ENCODE measurements around the gene GLYATL1B.
"Not testable (repeated sequence)": the region's sequence is repeated elsewhere in the genome, so short reads cannot be mapped to it uniquely, and the experiment has no call there.

Gene GLYATL1B

DNA sequence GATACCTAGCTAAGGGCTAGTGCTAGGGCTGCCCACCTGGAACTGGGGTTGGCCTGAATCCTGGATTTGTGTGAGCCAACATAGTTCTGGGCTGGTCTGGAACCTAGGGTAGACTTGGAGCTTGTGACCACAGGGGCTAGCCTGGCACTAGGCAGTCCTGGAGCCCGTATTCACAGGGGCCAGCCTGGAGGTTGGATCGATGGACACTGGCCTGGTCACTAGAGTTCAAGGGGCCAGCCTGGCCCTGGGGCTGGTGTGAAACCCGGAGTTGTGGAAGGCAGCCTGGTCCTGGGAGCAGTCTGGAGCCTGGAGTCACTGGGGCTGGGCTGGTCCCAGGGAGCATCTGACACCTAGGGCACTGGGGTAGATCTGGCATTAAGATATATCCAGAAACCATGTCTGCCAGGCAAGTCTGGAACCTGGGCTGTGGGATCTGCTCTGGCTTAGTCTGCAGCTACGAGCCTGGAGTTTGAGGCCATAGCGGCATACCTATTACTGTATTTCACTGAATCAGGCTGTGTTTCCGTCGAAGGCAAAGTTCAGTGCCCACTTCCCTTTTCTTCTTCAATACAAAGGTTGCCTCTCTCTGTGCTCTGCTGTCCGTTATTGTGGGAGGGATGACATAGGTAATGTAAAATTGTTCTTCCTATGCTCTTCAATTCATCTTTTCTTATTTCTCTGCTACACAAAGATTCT, 9.1 kb upstream of the GLYATL1B start:
- no peaks in the 10 kb centered on the region for H3K4me1 ChIP-seq (ENCODE audit: insufficient read depth, low read length)
- no peak overlapping the region for H2AFZ ChIP-seq (ENCODE audit: low read depth, low read length)
- peaks cover 2% of the 10 kb centered on the region for H3K27me3 ChIP-seq (ENCODE audit: insufficient read depth, low read length)
- no peak overlapping the region for H3K4me3 ChIP-seq (ENCODE audit: low read length)
- no peaks in the 10 kb centered on the region for H3K36me3 ChIP-seq (ENCODE audit: insufficient read depth, low read length)
- H3K9me3 ChIP-seq (ENCODE audit: low read length): no peaks in the 10 kb centered on the region

DNA sequence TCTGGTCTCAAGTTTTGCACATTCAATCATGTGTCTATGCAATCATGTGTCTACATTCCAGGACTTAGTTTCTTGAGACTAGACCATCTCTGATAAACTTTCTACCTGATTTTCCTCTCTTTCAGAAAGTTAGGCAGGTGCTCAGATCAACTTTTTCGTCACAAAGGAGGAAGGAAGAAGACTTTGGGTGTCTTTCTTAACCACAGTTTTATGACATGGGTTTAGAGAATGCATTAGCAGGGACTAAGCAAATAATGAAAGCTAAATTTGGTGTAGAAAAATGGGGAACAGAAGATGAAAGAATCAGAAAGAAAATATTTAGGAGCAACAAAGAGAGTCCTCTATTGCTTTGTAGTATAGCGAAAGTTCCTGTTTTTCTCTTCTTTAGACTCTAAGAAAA, 7.7 kb upstream of the GLYATL1B start:
- H3K9me3 ChIP-seq (ENCODE audit: low read length): no peaks in the 10 kb centered on the region
- no peaks in the 10 kb centered on the region for H3K4me1 ChIP-seq (ENCODE audit: insufficient read depth, low read length)
- H3K4me3 ChIP-seq (ENCODE audit: low read length): no peak overlapping the region
- H3K36me3 ChIP-seq (ENCODE audit: insufficient read depth, low read length): no peaks in the 10 kb centered on the region
- H2AFZ ChIP-seq (ENCODE audit: low read depth, low read length): no peak overlapping the region
- H3K27me3 ChIP-seq (ENCODE audit: insufficient read depth, low read length): peaks cover 6% of the 10 kb centered on the region

DNA sequence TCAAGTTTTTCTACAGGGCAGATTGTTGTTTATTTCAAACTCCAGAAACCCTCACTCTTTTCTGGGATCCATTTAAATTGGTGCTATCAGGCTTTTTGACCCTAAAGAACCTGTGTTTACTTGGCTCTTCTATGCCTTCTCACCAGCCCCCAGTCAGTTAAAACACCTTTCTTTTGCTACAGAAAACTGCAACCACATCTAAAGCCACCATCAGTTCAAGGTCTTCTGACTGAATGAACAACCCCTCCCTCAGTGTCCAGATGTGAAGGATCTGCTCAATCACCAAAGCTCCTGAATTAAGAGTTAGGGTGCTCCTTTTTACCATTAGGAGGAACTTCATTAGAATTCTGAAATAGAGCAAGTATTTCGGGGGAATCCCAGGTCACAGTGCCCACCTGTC, 7.0 kb upstream of the GLYATL1B start:
- Histone ChIP-seq H3K27me3 (ENCODE audit: insufficient read depth, low read length) (peaks cover 6% of the 10 kb centered on the region), H2AFZ (ENCODE audit: low read depth, low read length) (no peak overlapping the region), H3K4me1 (ENCODE audit: insufficient read depth, low read length) (no peaks in the 10 kb centered on the region), H3K9me3 (ENCODE audit: low read length) (no peaks in the 10 kb centered on the region), H3K36me3 (ENCODE audit: insufficient read depth, low read length) (no peaks in the 10 kb centered on the region), H3K4me3 (ENCODE audit: low read length) (no peak overlapping the region)

DNA sequence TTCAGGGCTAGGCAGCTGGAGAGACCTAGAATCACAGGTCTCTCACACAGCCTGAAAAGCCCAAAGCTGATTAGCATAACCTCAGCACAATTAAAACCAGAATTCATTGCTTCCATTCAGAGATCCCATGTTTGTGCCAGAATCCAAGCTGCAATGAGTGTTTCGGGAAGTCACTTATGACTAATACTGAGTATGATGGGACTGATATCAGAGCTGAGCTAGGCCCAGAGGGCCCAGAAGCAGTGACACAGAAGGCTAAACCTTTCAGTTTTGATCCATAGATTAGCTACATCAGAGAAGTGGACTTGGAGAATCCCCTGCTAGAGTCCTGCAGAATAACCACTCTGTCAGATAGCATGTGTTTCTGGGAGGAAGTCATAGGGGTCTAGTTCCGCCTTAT, 5.7 kb upstream of the GLYATL1B start:
- not testable (repeated sequence) for H3K27me3 ChIP-seq (ENCODE audit: insufficient read depth, low read length); H3K9me3 ChIP-seq (ENCODE audit: low read length); H3K36me3 ChIP-seq (ENCODE audit: insufficient read depth, low read length); H2AFZ ChIP-seq (ENCODE audit: low read depth, low read length); H3K4me1 ChIP-seq (ENCODE audit: insufficient read depth, low read length); H3K4me3 ChIP-seq (ENCODE audit: low read length)

DNA sequence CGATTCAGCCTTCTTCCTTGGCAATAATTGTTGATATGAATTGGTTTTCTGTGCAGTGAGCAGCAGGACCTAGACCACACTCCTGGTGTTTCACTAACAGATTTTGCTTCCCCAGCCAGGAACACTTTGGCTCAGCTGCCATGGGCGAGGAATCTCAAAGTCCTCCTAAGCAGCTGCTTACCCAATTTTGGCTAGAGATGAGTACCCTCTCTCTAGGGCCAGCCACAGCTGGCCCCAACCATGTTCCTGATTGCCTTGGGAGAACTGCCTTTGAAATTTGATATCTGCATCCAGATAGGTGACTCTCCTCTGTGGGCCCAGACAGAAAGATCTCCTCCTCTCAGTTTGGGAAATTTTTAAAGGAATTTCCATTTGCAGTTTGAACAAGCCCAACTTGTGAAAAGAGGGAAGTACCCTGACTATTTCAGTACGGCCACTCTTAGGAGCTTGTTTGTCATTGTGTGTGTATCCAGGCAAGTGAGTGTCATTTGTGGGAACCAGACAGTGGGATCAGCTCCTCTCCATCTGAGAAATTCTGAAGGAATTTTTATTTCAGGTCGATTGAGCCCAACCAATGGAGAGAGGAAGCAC, 4.6 kb upstream of the GLYATL1B start:
- not testable (repeated sequence) for H3K27me3 ChIP-seq (ENCODE audit: insufficient read depth, low read length); H3K36me3 ChIP-seq (ENCODE audit: insufficient read depth, low read length); H3K9me3 ChIP-seq (ENCODE audit: low read length); H3K4me1 ChIP-seq (ENCODE audit: insufficient read depth, low read length); H3K4me3 ChIP-seq (ENCODE audit: low read length); H2AFZ ChIP-seq (ENCODE audit: low read depth, low read length)

DNA sequence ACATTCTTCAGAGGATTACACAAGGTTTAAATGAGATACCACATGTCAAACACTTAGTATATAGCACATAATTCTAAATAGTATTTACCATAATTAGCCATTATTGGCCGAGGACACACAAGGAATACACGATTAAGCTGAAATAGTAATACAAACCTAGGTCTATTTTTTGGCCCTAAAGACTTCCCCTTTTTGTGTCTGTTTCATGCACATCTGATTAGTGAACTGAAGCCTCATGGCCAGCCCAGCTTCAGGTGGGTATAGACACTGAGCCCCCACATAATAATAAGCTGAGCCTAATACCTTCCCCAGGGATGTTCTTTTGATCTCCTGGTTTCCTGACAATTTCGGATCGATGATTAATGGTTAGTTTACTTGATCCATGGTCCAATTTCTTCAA, 2.1 kb downstream of the GLYATL1B start:
- Histone ChIP-seq H2AFZ (ENCODE audit: low read depth, low read length) (no peak overlapping the region), H3K4me1 (ENCODE audit: insufficient read depth, low read length) (no peaks in the 10 kb centered on the region), H3K27me3 (ENCODE audit: insufficient read depth, low read length) (peaks cover 2% of the 10 kb centered on the region), H3K9me3 (ENCODE audit: low read length) (no peaks in the 10 kb centered on the region), H3K4me3 (ENCODE audit: low read length) (no peak overlapping the region), H3K36me3 (ENCODE audit: insufficient read depth, low read length) (no peaks in the 10 kb centered on the region)

DNA sequence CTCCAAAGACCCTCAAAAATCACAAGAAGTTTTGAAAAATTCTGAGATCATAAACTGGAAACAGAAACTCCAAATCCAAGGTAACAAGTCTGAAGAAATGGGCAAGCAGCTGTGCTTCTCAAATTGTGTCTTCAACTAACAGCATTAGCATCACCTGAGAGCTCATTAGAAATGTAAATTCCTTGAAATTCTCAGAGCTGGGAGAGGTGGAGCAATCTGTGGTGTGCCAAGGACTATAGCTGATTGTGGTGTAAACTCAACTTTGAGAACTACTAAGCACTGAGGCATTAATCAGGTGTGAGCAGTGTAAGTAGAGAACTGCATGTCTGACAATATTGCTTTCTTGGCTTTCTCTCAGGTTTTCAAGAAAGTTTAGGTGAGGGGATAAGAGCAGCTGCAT, 7.5 kb downstream of the GLYATL1B start:
- H3K4me3 ChIP-seq (ENCODE audit: low read length); H3K27me3 ChIP-seq (ENCODE audit: insufficient read depth, low read length); H3K9me3 ChIP-seq (ENCODE audit: low read length); H2AFZ ChIP-seq (ENCODE audit: low read depth, low read length); H3K36me3 ChIP-seq (ENCODE audit: insufficient read depth, low read length); H3K4me1 ChIP-seq (ENCODE audit: insufficient read depth, low read length): not testable (repeated sequence)

DNA sequence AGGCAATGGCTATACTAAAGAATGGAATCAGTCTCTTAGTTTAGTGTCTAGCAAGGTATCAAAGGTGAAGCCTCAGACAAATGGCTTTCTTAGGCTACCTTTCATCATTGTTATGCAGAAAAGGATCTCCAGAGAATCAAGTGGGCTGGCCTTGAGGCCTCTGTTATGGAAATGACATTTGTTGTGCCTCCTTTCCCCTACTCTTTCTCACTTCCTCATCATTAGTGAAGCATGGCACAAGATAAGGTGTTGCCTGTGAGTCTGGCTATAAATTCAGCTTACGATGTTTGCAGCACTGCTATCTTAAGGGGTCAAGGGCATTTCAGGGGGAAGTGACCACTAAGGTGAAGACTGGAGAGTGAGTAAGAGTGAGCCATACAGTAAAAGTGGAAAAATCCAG, 9.1 kb downstream of the GLYATL1B start:
- H3K36me3 ChIP-seq (ENCODE audit: insufficient read depth, low read length); H3K4me3 ChIP-seq (ENCODE audit: low read length); H2AFZ ChIP-seq (ENCODE audit: low read depth, low read length); H3K27me3 ChIP-seq (ENCODE audit: insufficient read depth, low read length); H3K9me3 ChIP-seq (ENCODE audit: low read length); H3K4me1 ChIP-seq (ENCODE audit: insufficient read depth, low read length): not testable (repeated sequence)

DNA sequence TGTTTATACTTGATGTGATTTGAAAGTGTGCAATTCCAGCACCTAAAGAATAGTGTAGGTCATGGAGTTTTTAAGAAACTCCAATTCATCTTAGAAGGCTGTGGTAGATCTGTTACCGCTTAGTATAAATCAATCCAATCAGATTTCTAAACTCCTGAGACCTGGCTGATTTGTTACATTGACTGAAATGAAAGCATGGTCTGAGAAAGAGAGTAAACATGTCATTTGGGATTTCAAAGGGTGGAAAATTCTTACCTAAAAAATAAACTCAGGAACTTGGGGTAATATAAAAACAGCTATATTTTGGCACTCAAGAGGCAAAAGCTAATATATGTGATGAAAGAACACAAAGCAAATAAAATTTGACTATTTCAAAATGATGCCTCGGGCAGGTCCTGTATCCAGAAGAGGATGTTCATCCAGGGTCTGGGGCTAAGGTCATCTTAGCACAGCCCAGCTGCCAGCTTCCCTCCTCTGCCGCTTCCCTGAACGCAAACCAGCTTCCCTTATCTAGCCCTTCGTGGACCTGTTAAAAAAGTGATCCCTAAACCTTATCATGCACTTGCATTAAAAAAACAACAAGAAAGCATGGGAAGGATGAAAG, 10.0 kb downstream of the GLYATL1B start:
- H3K4me1 ChIP-seq (ENCODE audit: insufficient read depth, low read length); H3K4me3 ChIP-seq (ENCODE audit: low read length): not testable (repeated sequence)

DNA sequence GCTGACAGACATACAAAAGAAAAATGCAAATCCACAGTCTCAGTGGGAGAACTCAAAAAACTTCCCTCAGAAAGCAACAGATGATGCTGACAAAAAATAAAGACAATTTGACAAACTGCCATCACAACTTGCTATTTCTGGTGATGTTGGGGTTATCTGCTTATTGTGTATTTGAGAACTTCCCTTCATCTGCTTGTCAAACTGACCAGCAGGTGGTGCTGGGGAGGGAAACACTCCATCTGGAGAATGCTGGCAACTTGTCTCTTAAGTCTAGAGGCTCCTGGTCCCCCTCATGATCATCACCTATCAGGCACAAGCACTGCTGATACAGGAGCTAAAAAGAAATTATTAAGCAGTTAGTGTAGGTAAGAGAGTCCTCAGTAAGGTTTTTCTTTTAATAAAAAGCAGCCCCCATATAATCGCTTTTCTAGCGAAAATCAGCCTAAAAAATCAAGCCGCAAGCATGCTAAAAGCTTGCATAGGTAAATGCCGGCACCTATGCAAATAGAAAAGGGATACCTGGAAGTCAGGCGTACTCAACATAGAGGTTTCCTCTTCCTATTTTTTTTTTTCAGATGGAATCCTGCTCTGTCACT, 11.1 kb downstream of the GLYATL1B start:
- no peaks in the 10 kb centered on the region for H3K9me3 ChIP-seq (ENCODE audit: low read length)
- H3K4me3 ChIP-seq (ENCODE audit: low read length): no peak overlapping the region
- peaks cover 3% of the 10 kb centered on the region for H3K27me3 ChIP-seq (ENCODE audit: insufficient read depth, low read length)

More for the DNA sequence above, 10.0 kb downstream of the GLYATL1B start:
- H3K9me3 ChIP-seq (ENCODE audit: low read length); H3K36me3 ChIP-seq (ENCODE audit: insufficient read depth, low read length); H2AFZ ChIP-seq (ENCODE audit: low read depth, low read length); H3K27me3 ChIP-seq (ENCODE audit: insufficient read depth, low read length): not testable (repeated sequence)

DNA sequence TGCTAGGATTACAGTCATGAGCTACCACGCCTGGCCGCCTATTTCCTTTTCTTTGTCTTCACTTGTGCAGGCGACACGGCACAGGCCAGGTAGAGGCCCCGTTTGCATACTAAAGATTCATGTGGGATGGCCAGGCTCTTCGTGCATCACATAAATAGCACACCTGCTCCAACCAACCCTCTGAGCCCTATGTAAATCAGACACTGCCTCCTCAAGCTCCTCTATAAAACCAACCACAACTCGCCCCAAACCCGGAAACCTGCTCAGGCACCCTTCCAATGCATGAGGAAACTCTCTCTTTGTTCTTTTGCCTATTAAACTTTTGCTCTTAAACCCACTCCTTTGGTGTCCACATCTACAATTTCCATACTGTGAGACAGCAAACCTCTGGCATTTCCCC, 11.8 kb downstream of the GLYATL1B start:
- H3K4me1 ChIP-seq (ENCODE audit: insufficient read depth, low read length); H3K36me3 ChIP-seq (ENCODE audit: insufficient read depth, low read length); H3K4me3 ChIP-seq (ENCODE audit: low read length); H2AFZ ChIP-seq (ENCODE audit: low read depth, low read length); H3K9me3 ChIP-seq (ENCODE audit: low read length); H3K27me3 ChIP-seq (ENCODE audit: insufficient read depth, low read length): not testable (repeated sequence)

More for the DNA sequence above, 11.1 kb downstream of the GLYATL1B start:
- Histone ChIP-seq H3K4me1 (ENCODE audit: insufficient read depth, low read length) (no peaks in the 10 kb centered on the region), H3K36me3 (ENCODE audit: insufficient read depth, low read length) (no peaks in the 10 kb centered on the region), H2AFZ (ENCODE audit: low read depth, low read length) (no peak overlapping the region)

DNA sequence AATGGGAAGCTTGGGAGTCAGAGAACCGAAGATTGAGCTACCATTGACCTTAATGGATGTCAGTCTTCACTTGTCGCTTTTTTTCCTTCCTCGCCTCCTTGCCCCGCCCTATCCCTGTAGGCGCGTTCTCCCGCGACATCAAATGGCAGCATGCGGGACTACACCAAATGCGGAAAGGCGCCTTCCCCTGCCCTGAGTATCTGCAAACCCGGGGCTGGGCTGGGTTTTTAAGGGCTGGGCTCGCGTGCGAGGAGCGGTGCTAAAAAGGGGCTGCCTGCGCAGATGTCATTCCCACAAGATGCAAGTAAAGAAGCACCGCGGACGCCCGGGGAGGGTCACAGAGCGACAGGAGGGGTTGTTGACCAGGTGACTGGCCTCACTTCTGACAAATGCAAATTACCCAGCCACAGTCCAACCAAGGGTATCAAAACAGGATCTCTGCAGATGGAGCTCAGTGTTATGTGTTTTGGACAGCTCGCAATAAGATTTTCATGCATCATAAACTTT, 16.2 kb downstream of the GLYATL1B start:
- Histone ChIP-seq H3K36me3 (ENCODE audit: insufficient read depth, low read length) (no peaks in the 10 kb centered on the region), H3K4me1 (ENCODE audit: insufficient read depth, low read length) (peaks cover 3% of the 10 kb centered on the region), H3K27me3 (ENCODE audit: insufficient read depth, low read length) (peaks cover 3% of the 10 kb centered on the region), H3K4me3 (ENCODE audit: low read length) (no peak overlapping the region), H3K9me3 (ENCODE audit: low read length) (no peaks in the 10 kb centered on the region), H2AFZ (ENCODE audit: low read depth, low read length) (no peak overlapping the region)
